GM21367 (cell line): ENCODE results near the gene GDF3.
"Not testable (repeated sequence)": the region's sequence is repeated elsewhere in the genome, so short reads cannot be mapped to it uniquely, and the experiment has no call there.

Experiments used
- ATAC-seq: cut with Tn5 transposase; IDR thresholded peaks from one replicate; pipeline ENCODE4 v1.9.1; 2021; ENCODE audit not compliant: unreplicated experiment

Gene GDF3

DNA sequence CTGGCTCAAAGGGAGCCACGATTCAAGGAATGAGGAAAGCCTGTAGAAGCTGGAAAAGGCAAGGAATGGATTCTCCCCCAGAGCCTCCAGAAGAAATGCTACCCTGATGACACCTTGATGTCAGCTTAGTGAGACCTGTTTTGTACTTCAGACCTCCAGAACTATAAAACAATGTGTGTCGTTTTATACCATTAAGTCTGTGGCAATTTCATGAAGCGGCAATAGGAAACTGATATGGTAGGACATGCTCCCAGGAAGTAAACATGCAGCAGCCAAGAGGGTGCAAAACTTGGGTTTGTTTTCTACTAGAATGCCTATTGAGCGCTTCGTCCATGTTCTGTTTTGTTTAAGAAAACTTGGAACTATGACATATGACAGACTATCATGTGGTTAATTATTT, 27.4 kb downstream of the GDF3 start:
- ATAC-seq: no peak

DNA sequence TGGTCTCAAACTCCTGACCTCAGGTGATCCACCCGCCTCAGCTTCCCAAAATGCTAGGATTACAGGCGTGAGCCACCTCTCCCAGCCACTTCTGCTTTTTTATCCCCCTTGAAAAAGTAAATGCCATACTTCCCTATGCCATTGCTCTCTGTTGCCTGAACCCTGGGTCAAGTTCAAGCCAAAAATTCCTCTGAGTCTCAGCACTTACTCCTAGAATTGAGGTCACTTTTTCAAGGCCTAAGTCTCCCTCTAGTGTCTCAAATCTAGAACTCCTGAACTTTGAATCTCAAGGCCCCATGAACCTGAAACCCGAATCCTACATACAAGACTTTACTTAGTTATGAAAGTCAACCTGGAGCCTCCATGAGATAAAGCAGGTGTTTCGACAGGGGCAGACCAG, 28.4 kb downstream of the GDF3 start:
- no peak for ATAC-seq

DNA sequence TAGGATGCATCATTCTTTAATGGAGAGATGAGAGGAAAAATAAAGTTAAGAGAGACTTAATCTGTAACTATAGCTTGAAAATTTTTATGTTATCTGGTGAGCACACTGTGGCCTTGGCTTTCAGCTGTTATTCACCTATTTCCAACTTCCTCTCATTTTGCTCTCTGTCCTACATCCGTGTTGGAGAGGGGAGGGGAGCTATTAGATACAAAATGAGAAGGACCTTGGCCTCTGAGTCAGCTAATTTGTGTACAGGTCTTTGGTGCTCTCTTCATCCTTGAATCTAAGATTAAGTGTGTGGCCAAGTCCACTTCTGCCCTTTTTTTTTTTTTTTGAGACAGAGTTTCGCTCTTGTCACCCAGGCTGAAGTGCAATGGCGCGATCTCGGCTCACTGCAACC, 29.0 kb downstream of the GDF3 start:
- ATAC-seq: no peak

DNA sequence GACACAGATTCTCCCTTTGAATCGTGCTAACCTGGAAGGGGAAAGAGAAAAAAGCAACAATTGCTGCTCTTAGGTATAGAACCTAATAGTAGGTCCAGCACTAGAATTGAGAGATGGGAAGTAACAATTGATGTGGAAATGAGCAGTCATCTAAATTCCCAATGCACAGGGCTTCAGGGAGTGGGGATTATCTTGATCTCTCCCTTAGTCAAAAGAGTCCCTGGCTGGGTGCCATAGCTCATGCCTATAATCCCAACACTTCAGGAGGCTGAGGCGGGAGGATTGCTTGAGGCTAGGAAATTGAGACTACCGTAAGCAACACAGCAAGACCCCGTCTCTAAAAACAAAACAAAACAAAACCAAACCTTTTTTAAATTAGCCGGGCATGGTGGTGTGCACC, 33.8 kb downstream of the GDF3 start:
- no peak for ATAC-seq

DNA sequence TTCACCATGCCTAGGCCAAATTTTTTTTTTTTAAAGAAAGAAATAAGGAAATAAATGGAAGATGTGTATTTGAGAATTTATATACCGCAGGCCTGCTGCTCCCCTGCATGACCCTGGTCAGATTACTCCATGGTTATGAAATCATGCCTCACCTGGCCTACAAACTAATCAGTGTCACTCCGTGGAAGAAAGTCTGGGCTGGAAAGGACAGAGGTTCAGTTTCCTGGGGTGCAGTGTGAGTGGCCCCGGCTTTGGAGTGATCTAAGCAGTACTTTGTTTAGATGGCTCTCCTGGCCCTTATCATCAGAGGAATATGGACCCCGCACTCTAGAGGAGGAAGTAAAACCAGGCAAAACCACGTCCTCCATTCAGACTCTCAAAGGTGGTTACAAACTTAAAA, 39.5 kb downstream of the GDF3 start:
- ATAC-seq: no peak

DNA sequence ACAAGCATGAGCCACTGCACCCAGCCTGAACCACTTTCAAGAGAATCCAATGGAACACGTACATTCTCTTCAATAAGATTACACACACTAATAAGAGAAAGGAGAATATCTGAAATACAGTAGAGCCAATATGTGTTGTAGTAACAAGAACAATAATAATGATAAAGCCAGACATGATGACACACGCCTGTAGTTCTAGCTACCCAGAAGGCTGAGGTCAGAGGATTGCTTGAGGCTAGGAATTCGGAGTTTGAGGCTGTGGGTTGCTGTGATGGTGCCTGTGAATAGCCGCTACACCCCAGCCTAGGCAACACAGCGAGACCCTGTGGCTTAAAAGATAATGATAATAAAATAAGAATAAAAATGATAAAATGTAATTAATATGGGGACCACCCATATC, 45.5 kb downstream of the GDF3 start:
- ATAC-seq: no peak

DNA sequence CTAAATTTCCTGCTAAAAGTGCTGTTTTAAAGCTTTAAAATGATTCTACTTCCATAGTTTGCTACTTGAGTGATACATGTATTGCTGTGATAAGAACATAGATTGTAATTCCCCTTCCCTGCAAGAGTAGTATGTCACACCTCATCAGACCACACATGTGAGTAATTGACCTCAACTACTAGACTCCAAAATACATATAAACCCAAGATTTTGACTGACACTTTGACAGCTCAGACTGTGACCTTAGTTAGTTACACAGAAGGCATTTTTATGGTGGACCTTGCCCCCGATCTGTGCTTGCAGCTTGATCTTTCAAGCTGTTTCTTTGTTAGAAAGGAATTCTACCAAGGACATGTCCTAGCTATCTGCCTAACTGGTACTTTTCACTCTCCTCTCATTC, 48.5 kb downstream of the GDF3 start:
- ATAC-seq: no peak

DNA sequence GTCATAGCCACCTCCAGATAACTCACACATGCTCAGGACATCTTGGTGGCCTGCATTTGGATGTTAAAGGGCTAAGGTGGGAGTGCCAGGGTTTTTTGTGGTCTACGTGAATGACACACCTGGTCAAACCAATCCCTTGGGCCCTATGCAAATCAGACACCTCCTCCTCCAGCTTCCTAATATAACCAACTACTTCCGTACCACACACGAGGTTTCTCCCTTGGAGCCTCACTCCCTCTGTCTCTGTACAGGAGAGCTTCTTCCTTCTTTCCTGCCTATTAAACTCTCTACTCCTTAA, 49.4 kb downstream of the GDF3 start:
- no peak for ATAC-seq

DNA sequence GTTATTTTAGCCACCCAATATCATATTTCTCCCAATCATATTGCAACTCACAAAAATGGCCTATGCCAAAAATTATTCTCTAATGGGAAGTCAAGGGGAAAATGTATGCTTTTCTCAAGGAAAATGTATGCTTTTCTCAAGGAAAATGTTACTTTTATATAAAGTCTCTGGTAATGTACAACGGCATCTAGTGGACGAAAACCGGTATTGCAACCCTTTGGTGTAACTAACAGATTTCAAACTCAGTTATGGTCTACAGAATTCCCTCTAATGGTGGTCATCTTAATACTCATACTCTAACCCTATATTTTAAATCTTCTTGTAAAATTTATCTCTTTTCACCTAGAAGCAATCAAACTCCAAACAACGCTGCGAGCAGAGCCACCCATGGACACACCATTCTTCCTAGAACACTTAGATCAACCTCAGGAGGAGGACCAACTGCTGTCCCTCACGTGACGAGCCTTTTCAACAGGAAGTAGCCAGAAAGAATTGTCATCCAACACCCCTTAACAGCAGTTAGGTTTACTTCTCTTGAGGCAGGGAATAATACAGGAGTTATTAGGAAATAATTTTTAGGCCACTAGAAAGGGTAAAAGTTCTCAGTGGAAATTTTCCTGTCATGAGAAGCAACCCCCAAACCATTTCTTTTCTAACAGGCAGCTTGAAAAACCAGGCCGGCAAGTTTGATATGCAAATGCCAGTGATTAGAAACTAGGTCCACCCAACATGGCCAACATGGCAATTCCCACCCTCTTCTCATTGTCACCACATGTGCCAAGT, 50.0 kb downstream of the GDF3 start:
- ATAC-seq: no peak

DNA sequence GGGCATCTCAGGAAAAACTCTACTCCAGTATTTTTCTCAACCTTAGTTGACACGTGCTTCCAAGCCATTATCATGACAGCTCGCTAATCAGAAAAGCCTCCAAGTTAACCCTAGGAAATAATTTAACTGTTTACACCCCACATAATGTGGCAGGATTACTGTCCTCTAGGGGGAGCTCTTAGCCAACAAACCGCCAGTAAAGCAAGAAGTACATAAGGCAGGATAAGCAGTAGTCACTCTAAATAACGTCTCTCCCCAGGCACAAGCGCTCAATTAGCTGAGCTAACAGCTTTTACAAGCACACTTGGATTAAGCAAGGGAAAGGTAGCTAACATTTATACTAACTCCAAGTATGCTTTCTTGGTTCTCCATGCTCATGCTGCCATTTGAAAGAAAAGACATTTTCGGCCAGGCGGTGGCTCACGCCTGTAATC, 52.7 kb downstream of the GDF3 start:
- no peak for ATAC-seq

DNA sequence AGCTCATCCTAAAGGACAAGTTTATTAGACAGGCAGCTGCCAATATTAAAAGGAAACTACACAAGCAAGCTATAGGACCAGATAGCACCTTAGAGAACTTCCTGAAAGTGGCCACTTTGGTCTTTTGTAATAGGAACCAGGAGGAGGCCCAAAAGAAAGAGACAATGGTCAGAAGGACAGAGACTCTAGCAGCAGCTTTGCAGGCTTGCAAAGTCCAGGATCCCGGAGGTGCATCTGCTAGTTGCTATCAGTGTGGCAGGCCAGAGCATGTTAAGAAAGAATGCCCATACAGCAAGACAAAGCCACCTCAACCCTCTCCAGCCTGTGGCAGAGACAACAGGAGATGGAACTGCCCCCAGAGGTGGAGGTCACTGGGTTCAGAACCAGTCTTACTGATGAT, 53.3 kb downstream of the GDF3 start:
- no peak for ATAC-seq

DNA sequence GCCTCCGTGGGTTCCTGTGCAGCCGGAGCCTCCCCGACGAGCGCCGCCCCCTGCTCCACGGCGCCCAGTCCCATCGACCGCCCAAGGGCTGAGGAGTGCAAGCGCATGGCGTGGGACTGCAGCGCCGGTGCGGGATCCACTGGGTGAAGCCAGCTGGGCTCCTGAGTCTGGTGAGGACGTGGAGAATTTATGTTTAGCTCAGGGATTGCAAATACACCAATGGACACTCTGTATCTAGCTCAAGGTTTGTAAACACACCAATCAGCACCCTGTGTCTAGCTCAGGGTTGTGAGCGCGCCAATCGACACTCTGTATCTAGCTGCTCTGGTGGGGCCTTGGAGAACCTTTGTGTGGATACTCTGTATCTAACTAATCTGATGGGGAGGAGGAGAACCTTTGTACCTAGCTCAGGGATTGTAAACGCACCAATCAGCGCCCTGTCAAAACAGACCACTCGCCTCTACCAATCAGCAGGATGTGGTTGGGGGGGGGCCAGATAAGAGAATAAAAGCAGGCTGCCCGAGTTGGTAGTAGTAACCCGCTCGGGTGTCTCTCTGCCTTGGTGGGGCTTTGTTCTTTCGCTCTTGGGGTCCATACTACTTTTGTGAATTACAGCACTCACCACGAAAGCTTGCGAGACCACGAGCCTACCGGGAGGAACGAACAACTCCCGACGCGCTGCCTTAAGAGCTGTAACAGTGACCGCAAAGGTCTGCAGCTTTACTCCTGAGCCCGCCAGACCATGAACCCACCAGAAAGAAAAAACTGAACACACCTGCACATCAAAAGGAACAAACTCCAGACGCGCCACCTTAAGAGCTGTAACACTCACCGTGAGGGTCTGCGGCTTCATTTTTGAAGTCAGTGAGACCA, 55.2 kb downstream of the GDF3 start:
- not testable (repeated sequence) for ATAC-seq
